H9 (cell line): ENCODE results near the gene ITPR2. TPM values are rescaled to one million over a fixed set of nuclear protein-coding genes. Genes with fewer than 3 reads are reported as not detected.
A peak's percentile ranks its signal among the peaks of the same experiment; 100 is the strongest.

Experiments used
- DNase-seq: peaks from one replicate; pipeline ENCODE4 v3.0.0-alpha.2; 2017
- H2AFZ ChIP-seq: one replicate; pipeline ENCODE4 v1.6.1; 2013; ENCODE audit warnings: mild to moderate bottlenecking, low read length, control low read depth, moderate library complexity
- H2AK5ac ChIP-seq: 2 replicates; pipeline ENCODE4 v1.6.1; 2013; ENCODE audit warnings: low read length, control low read depth, mixed read lengths; ENCODE audit not compliant: insufficient read length
- H2BK120ac ChIP-seq: one replicate; pipeline ENCODE4 v1.6.1; 2013; ENCODE audit warnings: low read depth, mild to moderate bottlenecking, low read length, control low read depth, inconsistent platforms; ENCODE audit not compliant: poor library complexity, severe bottlenecking
- H2BK12ac ChIP-seq: 2 replicates; pipeline ENCODE4 v1.6.1; 2013; ENCODE audit warnings: low read length, control low read depth, mixed read lengths, low read depth; ENCODE audit not compliant: insufficient read length
- H2BK15ac ChIP-seq: 2 replicates; pipeline ENCODE4 v1.6.1; 2013; ENCODE audit warnings: low read depth, low read length, control low read depth
- H2BK20ac ChIP-seq: one replicate; pipeline ENCODE4 v1.6.1; 2013; ENCODE audit warnings: low read depth, mild to moderate bottlenecking, low read length, control low read depth, inconsistent platforms; ENCODE audit not compliant: poor library complexity, severe bottlenecking
- H2BK5ac ChIP-seq: 2 replicates; pipeline ENCODE4 v1.6.1; 2013; ENCODE audit warnings: low read length, control low read depth, mixed read lengths; ENCODE audit not compliant: insufficient read length
- H3K14ac ChIP-seq: 2 replicates; pipeline ENCODE4 v1.6.1; 2013; ENCODE audit warnings: low read length, control low read depth; ENCODE audit not compliant: insufficient read depth
- H3K18ac ChIP-seq: 2 replicates; pipeline ENCODE4 v1.6.1; 2013; ENCODE audit warnings: low read depth, mild to moderate bottlenecking, mixed read lengths, low read length, control low read depth; ENCODE audit not compliant: insufficient read length
- H3K23ac ChIP-seq: 2 replicates; pipeline ENCODE4 v1.6.1; 2013; ENCODE audit warnings: low read length, control low read depth, mixed read lengths, low read depth; ENCODE audit not compliant: insufficient read length
- H3K23me2 ChIP-seq: 2 replicates; pipeline ENCODE4 v1.6.1; 2013; ENCODE audit warnings: low read depth, mild to moderate bottlenecking, mixed read lengths, low read length, control low read depth; ENCODE audit not compliant: insufficient read length, poor library complexity, severe bottlenecking
- H3K27ac ChIP-seq: 2 replicates; pipeline ENCODE4 v1.5.1; 2013; ENCODE audit warnings: low read length, control low read depth, mixed read lengths, low read depth; ENCODE audit not compliant: insufficient read length
- H3K27me3 ChIP-seq: 2 replicates; pipeline ENCODE4 v1.6.1; 2013; ENCODE audit warnings: low read length, control low read depth, inconsistent platforms; ENCODE audit not compliant: insufficient read depth
- H3K4ac ChIP-seq: 2 replicates; pipeline ENCODE4 v1.6.1; 2013; ENCODE audit warnings: low read depth, mild to moderate bottlenecking, control low read depth, inconsistent platforms, low read length, moderate library complexity
- H3K4me1 ChIP-seq: 2 replicates; pipeline ENCODE4 v1.6.1; 2013; ENCODE audit warnings: low read length, control low read depth, inconsistent platforms; ENCODE audit not compliant: insufficient read depth
- H3K4me2 ChIP-seq: 2 replicates; pipeline ENCODE4 v1.6.1; 2013; ENCODE audit warnings: low read length, control low read depth, mixed read lengths; ENCODE audit not compliant: insufficient read length, insufficient read depth
- H3K56ac ChIP-seq: 2 replicates; pipeline ENCODE4 v1.6.1; 2013; ENCODE audit warnings: low read depth, mild to moderate bottlenecking, mixed read lengths, low read length, control low read depth; ENCODE audit not compliant: insufficient read length
- H3K79me1 ChIP-seq: 2 replicates; pipeline ENCODE4 v1.6.1; 2013; ENCODE audit warnings: low read depth, mild to moderate bottlenecking, moderate library complexity, low read length, control low read depth, inconsistent platforms; ENCODE audit not compliant: insufficient read depth, poor library complexity, severe bottlenecking
- H3K79me2 ChIP-seq: 2 replicates; pipeline ENCODE4 v1.6.1; 2013; ENCODE audit warnings: low read length, control low read depth, inconsistent platforms; ENCODE audit not compliant: insufficient read depth
- H3K9ac ChIP-seq: 2 replicates; pipeline ENCODE4 v1.6.1; 2013; ENCODE audit warnings: low read length, control low read depth, mixed read lengths; ENCODE audit not compliant: insufficient read length; ENCODE audit errors: extremely low read depth
- H3K9me3 ChIP-seq: one replicate; pipeline ENCODE4 v1.6.1; 2013; ENCODE audit warnings: low read depth, low read length, inconsistent platforms; ENCODE audit not compliant: control insufficient read depth
- H3T11ph ChIP-seq: one replicate; pipeline ENCODE4 v1.6.1; 2013; ENCODE audit warnings: mild to moderate bottlenecking, low read length, control low read depth, inconsistent platforms
- H4K20me1 ChIP-seq: one replicate; pipeline ENCODE4 v1.6.1; 2013; ENCODE audit not compliant: control insufficient read depth, insufficient read length, insufficient read depth
- H4K5ac ChIP-seq: 2 replicates; pipeline ENCODE4 v1.6.1; 2013; ENCODE audit warnings: low read depth, mild to moderate bottlenecking, mixed read lengths, low read length, control low read depth; ENCODE audit not compliant: insufficient read length
- H4K8ac ChIP-seq: replicated peaks from 2 replicates; pipeline ENCODE4 v1.6.1; 2013; ENCODE audit warnings: low read length, control low read depth, mixed read lengths, low read depth; ENCODE audit not compliant: insufficient read length
- H4K91ac ChIP-seq: 2 replicates; pipeline ENCODE4 v1.6.1; 2013; ENCODE audit warnings: low read depth, mild to moderate bottlenecking, moderate library complexity, mixed read lengths, low read length, control low read depth; ENCODE audit not compliant: insufficient read length
- H3K27ac Mint-ChIP-seq, 3 experiments: 2 replicates in 2 of 3; 3 replicates in 1 of 3; pipeline ENCODE4 v1.8.0; 2020 to 2021; ENCODE audit warnings: mixed read lengths in 3 of 3, mild to moderate bottlenecking in 1 of 3, moderate library complexity in 1 of 3
- H3K27me3 Mint-ChIP-seq: 2 replicates; pipeline ENCODE4 v1.8.0; 2021; ENCODE audit warnings: low read depth, mild to moderate bottlenecking, moderate library complexity, mixed read lengths
- H3K36me3 Mint-ChIP-seq, 3 experiments: 2 replicates in 2 of 3; 3 replicates in 1 of 3; pipeline ENCODE4 v1.8.0; 2020 to 2021; ENCODE audit warnings: low read depth in 3 of 3, mixed read lengths in 3 of 3; ENCODE audit not compliant: insufficient read depth in 1 of 3
- H3K4me1 Mint-ChIP-seq, 2 experiments: 2 replicates each; pipeline ENCODE4 v1.8.0; 2020; ENCODE audit warnings: mixed read lengths in 2 of 2
- H3K4me3 Mint-ChIP-seq, 2 experiments: 2 replicates in 1 of 2; 3 replicates in 1 of 2; pipeline ENCODE4 v1.8.0; 2020 to 2021; ENCODE audit warnings: mild to moderate bottlenecking in 2 of 2, mixed read lengths in 2 of 2, moderate library complexity in 1 of 2
- H3K9me3 Mint-ChIP-seq, 2 experiments: 2 replicates in 1 of 2; 3 replicates in 1 of 2; pipeline ENCODE4 v1.8.0; 2020; ENCODE audit warnings: mild to moderate bottlenecking in 2 of 2, mixed read lengths in 2 of 2, moderate library complexity in 1 of 2
- CTCF ChIP-seq: fragments of 200-600 bp; sonication (generic); conservative IDR thresholded peaks from 3 replicates; pipeline ENCODE4 v1.8.0; 2021; ENCODE audit warnings: antibody characterized with exemption, mild to moderate bottlenecking
- WGBS: extraction: QIAGEN DNeasy Blood & Tissue Kit; methylation state at CpG from one replicate; pipeline ENCODE4 v1.1.7; 2013; ENCODE audit warnings: missing lambda C conversion rate, low lambda C conversion rate, mixed read lengths; ENCODE audit not compliant: insufficient read length; ENCODE audit errors: extremely low coverage; 5-methylcytosine and 5-hydroxymethylcytosine counted together
- total RNA-seq: library from RNA; stranded (reverse); gene quantifications from 2 replicates; pipeline ENCODE4 v1.2.1, GENCODE V29; 2021

ITPR2 gene
- total RNA-seq, 1 experiment from 2014 or later: 14.8 TPM

- H2BK12ac ChIP-seq: no peak overlapping the region
- H4K91ac ChIP-seq: no peak overlapping the region
- Mint-ChIP-seq H3K36me3 (no peaks in the 10 kb centered on the region), H3K4me3 (no peak overlapping the region), H3K27me3 (no peaks in the 10 kb centered on the region), H3K27ac (0 out of 7 replicates have a peak overlapping the region, but pooled peaks of 1 of the 3 experiments have one; percentile 5), H3K9me3 (no peaks in the 10 kb centered on the region), H3K4me1 (peaks cover 17 to 24% of the 10 kb centered on the region in 2 experiments)
- H3K18ac ChIP-seq: no peak overlapping the region
- H3K27me3 ChIP-seq: no peaks in the 10 kb centered on the region
- no peak overlapping the region for H3K9ac ChIP-seq
- no peaks in the 10 kb centered on the region for H4K20me1 ChIP-seq
- no peak overlapping the region for H2BK5ac ChIP-seq
- no peak for DNase-seq
- no peak overlapping the region for H2BK120ac ChIP-seq
- H3K23ac ChIP-seq: no peak overlapping the region
- H3K9me3 ChIP-seq: no peaks in the 10 kb centered on the region
- no peak overlapping the region for H3T11ph ChIP-seq
- peaks cover 5% of the 10 kb centered on the region for H3K4me1 ChIP-seq
- H3K4me2 ChIP-seq: no peak overlapping the region
- H2AFZ ChIP-seq: no peak overlapping the region
- H4K8ac ChIP-seq: no peak overlapping the region
- TF ChIP-seq CTCF: no peak
- H3K79me1 ChIP-seq: peaks cover 3% of the 10 kb centered on the region
- peaks cover 18% of the 10 kb centered on the region for H3K79me2 ChIP-seq
- H3K4ac ChIP-seq: no peak overlapping the region
- H2BK15ac ChIP-seq: no peak overlapping the region
- WGBS: no CpG with 5 or more reads among the region's 4 CpGs
- H3K27ac ChIP-seq: no peak overlapping the region
- no peak overlapping the region for H4K5ac ChIP-seq
- H2AK5ac ChIP-seq: no peak overlapping the region
- H2BK20ac ChIP-seq: no peak overlapping the region
- H3K56ac ChIP-seq: no peak overlapping the region
- H3K14ac ChIP-seq: no peak overlapping the region
- no peaks in the 10 kb centered on the region for H3K23me2 ChIP-seq
Measured at GRCh38 chr12:26821212-26821701, 11.7 kb downstream of the ITPR2 start.
